ENCODE measurements around the gene POU3F2.
A peak's percentile ranks its signal among the peaks of the same experiment; 100 is the strongest.

POU3F2 gene

DNA sequence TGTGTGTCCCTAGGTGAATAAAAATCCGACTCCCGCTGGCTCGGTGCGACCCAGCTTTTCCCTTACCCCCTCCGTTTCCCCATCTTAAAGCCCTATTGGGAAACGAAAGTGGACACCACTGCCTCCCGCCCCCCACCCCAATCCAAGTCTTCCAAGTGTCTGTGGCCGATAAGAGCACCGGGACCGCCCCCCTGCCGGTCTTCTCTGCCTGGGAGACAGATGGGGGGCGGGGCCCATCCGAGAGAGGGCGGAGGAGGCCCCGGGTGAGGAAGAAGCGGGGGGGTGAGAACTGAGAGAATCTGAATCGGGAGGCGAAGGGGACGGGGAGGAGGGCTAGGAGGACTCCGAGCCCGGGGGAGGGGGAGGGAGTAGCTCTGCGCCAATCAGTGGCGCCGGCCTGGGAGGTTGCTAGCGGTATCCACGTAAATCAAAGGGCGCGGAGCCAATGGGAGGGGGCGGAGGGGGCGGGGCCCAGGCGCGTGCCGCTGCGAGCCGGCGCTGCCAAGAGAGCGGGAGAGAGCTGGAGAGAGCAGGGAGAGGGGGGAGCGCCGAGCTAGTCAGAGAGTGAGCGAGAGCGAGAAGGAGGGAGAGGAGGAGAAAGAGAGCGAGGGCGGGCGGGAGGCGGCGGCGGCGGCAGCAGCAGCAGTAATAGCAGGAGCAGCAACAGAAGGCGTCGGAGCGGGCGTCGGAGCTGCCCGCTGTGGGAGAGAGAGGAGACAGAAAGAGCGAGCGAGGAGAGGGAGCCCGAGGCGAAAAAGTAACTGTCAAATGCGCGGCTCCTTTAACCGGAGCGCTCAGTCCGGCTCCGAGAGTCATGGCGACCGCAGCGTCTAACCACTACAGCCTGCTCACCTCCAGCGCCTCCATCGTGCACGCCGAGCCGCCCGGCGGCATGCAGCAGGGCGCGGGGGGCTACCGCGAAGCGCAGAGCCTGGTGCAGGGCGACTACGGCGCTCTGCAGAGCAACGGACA is at the start of gene POU3F2:
TSS of gene POU3F2 (plus strand) at position 515 of the 972 bp plus-strand sequence. CDS start at position 815, 300 bp downstream.
- DNase-seq = peak; percentile 97 to 100

DNA sequence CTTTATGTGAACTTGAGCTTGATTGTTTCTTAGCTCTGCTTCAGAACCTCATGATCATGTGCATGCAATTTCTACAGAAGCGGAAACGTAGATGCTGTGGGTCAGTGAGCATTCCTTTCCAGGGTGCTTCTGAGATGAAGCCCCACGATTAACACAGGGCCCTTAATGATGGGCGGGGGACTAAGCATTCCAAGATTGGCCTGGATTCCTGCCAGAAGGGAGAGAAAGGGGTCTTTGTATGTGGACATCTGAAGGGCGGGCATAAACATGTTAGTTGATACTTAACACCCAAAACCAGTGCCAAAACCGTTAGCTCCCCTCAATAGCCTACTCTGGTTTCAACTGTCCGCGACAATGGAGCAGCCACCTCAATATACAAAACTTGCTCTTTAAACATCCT is 46.9 kb upstream of the POU3F2 start:
- DNase-seq = no peak

DNA sequence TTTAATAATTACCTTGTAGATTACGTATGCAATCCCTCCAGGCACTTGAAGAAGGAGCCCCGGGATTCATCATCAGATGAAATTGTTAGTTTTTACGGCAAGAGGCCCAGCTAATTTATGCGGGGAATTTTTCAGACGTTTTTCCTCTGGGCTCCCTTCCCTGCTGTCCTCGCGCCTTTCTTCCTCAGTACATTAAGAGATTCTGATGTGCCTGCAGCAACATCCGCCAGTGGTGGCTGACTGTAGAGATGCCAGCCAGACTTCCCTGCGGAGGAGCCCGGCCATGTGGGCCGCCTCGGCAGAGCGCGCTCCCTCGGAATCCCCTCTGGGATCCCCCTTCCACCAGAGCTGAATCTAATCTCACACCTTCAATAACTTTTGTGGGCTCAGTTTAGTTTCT is 46.4 kb upstream of the POU3F2 start:
- no peak for DNase-seq

DNA sequence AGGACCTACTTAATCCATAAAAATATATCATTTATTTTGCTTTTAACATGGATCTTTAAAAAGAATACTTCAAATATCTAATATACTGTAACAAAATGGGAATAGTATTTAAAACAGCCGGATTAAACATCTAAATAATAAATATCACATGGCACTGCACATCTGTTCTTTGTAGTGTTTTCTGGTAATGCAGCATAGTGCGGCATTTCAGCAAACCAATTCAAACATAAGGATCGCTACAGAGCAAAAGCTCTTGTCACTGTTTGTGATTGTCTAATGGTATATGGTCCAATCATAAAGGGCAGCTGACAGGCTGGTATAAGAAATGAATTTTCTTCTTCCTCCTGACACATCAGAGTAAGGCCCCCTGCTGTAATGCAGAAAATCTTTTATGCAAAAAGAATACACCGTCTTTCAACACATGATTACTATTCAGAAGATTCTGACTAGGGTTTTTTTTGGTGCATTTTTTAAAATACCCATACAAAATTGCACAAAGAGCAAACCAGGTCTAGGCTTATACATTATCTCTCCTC is 40.0 kb upstream of the POU3F2 start:
- no peak for DNase-seq

DNA sequence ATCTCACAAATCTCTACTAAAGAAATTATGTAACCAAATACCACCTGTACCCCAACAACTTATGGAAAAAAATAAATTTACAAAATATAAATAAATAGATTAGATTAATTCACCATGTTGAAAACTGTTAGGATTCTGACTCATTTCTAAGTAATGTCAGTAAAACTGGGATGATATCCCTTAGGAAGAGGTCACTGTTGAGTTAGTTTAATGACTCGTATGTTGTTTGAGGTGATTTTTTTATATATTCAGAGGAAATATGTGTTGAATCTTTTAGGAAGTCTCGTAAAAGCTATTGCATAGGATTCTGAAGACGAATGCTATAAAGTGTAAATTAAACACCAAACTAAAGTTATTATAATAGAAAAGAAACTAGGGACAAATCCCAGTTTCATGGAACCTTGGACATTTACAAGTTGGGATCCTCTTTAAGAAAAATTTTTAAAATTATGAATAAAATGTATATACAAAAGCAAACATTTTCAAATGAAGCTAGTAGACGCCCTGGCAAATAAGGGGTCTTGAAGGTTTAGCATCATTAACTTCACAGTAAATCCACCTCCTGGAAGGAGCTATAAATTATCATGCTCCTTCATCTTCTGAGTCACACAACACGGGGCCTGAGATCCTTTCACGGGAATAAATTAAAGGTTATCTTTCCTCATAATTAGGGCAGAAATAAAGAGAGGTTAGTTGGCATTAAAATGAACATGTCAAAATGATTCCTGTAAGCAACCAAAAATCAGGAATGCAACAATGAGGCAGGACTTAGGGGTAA is 37.0 kb upstream of the POU3F2 start:
- no peak for DNase-seq

DNA sequence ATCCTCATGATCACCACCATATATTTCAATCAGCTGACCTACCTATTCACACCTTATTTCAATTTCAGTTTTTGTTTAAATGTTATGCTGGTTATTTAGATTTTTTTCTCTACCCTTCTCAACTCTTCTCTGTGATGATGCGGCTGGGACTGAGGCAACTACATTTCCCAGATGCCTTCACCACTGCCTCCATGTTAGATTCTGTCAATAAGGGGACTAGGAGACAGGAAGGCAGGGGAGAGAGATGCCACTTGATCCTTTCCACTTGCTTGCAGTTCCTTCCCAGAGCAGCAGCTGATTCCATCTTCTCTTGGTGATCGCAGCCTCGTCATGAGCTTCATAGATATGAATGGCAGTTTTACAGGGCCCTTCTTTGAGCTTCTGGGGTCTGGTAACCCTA is 33.5 kb upstream of the POU3F2 start:
- no peak for DNase-seq

DNA sequence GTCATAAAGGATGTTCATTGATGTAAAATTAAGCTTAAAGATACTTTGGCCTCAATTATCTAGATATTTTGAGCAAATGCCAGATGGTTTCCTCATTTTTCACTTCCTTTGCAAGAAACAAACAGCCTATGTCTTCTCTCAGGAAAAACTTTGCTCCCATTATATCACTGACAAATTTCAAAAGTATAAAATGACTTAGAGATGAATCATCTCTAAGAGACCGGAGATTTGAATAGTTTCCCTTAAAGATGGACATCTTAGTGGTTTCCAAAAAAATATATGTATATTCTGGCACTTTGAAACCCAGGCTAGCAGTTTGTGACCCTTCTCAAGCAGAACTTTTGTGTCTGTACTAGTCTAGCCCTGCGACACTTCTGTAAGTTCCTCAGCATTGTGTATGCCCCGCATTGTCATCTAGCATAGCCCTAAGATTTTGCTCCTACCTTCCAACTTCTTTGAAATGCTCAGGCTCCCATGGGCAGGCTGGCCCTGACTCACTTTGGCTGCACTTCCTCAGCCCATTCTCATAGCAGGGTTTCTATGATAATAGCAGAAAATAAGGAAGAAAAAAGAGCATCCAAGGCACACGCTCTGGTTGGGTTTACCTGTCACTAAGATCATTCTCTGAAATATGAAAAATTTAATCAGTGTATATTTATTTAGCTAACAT is 25.7 kb upstream of the POU3F2 start:
- no peak for DNase-seq

DNA sequence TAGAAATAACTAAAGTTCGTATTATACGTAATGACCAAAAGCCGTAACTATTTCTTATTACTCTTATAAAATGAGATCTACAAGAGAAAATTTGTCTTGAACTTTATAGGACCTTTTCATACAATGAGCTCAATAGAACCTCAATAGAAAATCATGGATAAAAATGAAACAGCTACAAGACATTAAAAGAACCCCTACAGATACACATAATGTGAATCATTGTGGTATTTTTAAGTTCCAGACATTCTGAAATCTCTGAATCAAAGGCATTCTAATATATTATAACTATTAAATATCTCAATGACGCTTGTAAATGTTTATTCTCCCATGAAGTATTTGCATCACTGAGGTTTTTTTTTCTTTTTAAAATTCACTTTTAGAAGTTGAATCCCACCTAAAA is 22.2 kb upstream of the POU3F2 start:
- no peak for DNase-seq

DNA sequence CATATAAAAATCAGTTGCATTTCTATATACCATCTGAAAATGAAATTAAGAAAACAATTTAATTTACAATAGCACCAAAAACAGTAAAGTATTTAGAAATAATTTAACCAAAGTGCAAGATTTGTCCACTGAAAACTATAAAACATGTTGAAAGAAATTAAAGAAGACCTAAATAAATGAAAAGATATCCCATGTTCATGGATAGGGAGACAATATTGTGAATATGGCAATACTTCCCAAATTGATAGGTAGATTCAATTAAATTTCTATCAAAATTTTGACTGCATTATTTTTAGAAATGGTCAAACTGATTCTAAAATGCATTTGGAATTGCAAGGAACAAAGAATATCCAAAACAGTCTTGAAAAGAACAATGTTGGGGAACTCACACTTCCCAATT is 17.6 kb upstream of the POU3F2 start:
- no peak for DNase-seq

DNA sequence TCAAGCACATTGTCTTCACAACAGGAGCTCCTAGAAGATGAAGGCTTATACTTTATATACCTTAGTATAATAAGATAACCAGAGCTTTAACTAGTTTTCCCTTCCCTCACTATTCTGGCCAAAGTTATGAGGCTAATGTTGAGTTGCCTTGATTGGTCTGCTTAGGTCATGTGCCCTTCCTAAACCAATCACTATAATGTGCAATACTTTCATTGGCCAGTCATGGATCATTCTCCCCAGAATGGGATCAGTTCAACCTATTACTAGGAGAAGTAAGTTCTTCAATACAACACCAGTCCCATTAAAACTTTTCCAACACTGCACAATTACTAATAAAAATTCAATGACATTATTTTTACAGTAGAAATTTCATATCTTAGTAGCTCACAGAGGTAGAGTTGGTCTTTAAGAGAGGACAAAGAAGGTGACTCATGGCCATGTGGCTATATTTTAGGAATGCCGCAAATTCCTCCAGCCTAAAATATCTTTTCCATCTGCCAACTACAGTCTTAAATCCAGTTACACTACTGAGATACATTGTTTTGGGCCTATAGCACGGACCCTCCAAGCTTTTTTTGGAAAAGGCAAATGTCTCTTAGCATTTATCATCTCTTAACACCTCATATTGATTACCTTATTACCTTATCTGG is 12.5 kb upstream of the POU3F2 start:
- DNase-seq = no peak

DNA sequence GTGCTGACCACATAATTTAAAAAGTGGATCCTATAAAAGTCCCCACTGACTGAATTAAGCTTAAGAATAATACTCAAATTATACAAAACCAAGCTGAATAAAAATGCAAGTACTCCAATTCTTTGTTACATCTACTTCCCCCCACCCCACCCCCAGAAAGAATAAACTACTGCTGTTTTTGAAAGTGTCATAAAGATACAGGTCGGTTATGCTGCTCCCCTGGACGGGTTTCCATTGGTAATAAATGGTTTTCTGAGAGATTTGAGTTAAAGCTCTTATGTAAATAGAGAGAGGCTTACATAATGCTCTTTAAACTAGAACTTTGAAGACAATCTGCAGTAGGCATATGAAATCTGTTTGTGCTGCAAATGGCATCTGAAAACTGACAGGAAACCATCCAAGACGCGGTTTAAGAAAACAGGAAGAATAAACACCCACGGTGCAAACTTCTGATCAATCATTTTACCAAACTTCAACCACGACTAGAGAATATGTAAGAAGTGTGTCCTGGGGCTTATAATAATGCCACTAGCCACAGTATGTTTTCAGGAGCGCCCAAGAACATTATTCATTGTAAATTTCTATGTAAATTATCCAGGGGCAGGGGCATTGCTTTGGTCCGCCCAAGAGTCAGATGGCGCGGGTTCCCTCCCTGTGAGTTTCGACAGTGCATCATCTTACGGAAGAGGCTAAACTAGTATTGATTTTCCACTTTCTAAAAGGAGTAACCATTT is 10.8 kb upstream of the POU3F2 start:
- DNase-seq = no peak

DNA sequence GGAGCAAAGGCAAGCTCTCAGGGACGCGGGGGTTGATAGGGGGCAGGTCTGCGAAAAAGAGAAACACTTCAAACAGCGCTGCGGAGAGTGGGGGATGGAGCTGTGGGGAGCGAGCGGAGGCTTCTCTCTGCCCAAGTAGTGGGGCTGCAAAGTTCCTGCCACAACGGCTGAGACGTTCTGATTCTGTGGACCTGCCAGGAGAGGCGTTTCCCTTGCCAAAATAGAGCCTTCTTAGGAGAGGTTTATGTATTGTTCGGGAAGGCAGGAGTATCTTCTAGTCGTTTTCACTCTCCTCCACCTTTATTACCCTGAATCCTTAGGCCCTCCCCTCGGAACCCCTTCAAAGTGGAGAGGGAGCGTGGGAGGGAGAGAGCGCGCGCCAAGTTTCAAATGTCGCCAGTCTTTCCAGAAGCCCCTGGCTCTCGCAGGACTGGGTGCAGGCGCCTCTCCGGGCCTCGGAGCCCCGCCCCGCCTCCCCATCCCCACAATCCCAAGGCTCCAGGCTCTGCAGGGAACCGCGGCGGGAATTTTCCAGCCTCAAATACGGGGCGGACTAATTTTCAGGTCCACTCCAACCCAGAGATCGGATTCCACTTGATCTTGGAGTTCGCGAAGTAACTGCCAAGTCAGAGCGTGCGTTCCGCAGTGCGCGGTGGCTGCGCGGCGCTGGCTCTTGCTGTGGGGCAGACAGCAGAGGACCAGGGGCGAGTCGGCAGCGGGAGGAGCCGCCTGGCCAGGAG is 10.0 kb upstream of the POU3F2 start:
- no peak for DNase-seq

DNA sequence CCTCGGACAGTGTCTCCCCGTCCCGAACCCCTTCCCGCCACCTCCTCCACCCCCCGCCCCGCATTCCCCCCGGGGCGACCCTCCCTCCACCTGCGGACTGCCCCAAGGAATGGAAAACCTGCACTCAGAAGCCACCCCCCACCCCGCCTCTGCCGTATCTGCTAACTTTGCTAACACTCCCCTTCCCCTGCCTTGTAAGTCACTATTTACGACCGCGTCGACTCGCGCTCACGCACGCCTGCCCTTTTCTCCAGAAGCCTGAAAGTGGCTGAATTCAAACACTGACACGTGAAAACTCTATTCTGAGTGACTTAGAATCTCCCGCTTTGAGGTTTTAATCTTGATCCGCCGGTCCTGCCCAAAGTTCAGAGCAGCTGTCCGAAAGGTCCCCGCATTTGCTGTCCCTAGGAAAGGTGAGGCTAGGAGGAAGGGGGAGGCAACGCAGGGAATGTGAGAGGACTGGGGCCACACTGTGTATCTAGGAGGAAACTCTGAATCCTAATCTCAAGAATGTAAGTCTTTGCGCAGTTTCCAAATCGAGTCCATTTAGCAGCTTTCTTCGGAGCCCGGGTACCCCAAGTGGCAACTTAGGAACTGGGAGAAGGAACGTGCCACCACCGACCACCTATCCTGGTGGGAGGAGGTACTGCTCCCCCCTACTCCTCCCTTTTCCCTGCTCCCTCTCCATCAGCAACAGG is 9.3 kb upstream of the POU3F2 start:
- no peak for DNase-seq

DNA sequence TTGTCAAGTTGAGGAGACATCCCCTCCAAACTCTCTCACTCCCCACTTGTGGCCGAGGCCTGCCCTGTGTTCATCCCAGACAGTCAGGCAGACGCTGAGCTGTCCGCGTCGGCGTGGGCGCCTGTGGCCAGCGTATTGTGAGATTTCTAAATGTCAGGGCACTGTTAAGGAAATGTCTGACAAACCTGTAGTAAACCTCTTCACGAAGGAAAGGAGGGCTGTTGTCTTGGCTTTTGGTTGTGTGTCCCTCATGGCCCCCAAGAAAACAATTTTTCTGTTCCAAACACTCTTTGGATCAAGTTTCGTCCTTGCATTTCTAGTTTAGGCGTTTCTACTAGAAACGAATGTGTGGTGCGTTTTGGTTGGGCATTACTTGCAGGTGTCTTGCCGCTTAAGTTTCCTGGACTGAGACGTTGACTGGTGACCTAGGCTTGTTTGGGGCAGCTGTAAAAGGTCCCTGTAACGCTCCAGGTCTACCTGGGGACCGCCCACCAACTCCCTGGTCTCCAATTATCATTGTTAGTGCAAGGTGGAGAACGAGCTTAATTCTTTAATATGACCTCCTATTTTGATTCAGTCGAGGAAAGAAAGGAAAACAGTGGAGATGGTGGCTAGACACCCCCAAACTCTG is 8.7 kb upstream of the POU3F2 start:
- no peak for DNase-seq

DNA sequence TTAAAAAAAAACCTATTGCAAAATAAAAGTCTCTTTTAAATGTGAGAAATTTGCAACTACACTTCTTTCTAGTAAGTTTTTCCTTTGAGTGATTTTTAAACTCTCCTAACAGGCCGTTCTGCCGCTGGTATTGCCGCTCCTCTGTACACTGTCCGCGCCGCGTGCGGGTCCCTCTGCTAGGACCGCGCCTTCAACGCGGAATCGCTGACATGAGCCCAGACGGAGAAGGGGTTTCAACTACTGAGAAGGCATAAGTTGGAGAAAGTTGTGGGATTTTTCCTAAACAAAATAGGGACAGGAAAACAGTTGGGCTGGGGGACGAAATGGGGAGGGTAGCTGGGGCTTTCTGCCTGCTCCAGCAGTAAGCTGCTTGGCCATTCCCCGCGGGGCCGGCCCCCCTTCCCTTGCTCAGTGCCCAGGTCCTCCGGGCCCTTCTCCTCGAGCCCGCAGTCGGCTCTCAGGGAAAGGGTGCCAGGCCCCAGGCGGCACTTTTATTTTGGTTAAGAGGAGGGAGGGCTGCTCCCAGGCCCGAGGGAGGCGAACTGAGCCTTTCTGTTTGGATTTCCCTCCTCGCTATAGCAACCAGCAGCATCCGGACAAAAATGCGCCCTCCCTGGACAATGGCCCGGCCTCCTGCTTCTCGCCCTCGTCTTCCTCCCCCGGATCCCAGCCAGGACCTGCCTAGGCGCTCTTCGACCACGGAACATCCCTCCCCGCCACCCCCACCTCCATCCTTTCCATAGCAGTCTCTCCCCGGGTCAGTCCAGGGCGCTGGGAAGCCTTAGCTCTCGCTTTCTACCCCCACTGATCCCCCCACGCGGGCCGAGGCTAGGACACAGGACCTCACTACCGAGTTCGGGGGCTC is 6.8 kb upstream of the POU3F2 start:
- DNase-seq = peak in 1 of 2 donors; percentile 68

DNA sequence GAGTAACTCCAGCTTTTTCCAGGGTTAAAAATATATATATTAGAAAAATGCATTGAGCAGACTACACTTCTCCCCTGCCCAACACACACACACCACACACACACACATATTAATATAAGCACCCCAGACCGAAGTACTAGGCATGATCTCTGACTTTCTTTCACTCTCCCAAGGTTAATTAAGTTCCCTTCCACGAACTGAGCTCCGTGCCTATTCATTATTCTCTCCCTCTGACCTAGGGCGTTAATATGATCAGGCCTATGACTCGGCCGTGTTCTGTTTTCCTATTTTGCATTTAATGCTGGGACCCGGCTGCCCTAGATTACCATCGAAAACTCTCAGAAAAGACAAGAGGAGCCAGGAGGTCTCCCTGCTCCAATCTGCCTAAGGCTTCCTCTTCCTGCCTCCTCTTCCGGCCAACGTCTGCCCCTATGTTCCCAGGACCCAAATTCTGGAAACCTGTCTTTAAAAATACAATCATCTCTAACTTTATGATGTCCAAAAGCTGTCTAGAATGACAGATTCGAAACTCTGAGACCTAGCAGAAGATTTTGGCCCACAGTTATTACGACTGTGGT is 6.1 kb upstream of the POU3F2 start:
- DNase-seq = no peak

DNA sequence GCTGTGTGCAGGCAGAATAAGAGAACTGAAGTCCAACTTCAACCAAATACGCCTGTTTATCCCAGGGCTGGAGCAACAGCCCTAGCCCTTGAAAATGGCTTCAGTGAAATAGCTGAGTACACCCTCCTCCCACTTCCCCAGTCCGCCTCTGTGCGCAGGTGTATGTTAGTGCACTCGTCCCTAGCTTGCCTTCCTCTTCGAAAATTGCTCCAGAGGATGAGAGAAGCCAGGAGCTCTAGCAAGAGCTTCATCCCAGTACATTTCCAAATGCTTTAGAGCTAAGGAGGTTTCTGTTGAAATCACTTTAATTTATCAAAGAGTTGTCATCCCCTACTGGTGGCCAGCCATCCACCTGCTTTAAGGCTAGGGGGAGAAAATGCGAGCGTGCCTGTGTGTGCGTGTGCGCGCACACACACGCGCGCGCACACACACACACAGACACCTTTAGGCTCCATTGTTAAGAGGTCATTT is 5.4 kb upstream of the POU3F2 start:
- no peak for DNase-seq

DNA sequence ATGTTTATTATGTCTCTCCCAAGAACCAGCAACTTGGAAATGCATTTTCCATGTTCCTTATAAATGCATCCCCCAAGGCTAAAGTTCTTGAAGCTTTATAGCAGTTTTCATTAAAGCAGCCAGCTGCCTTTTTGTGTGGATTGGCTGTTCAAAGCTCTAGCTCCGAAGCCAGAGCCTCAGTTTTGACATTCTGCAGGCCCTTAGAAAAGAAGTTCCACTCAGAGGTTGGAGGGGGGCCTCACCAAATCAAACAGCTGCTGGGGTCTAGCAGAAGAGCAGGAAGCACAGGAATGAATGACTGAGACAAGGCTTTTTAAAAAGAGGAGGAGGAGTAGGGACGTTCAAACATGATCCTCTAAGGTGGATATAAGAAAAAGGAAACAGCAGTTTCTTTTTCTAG is 4.2 kb upstream of the POU3F2 start:
- no peak for DNase-seq
